C4-2B (cell line): ENCODE measurements around the gene MYO1D.

Experiments used
- H3K27ac ChIP-seq: fragments of 450-650 bp; 2 replicates; pipeline ENCODE4 v1.5.1; 2017
- CTCF ChIP-seq: fragments of 450-650 bp; conservative IDR thresholded peaks from 2 replicates; pipeline ENCODE4 v1.5.1; 2017; ENCODE audit warnings: mild to moderate bottlenecking
- ZFX ChIP-seq: fragments of 450-650 bp; IDR thresholded peaks from 2 replicates; pipeline ENCODE4 v1.6.1; 2017

The MYO1D gene

GRCh38 chr17:32445971-32446370 lies 431.0 kb downstream of the MYO1D start:
- H3K27ac ChIP-seq, result no peak overlapping the region
- TF ChIP-seq ZFX, result no peak
- no peak for TF ChIP-seq CTCF

GRCh38 chr17:32445497-32445896 lies 431.4 kb downstream of the MYO1D start:
- peak overlapping the region; percentile 93 for H3K27ac ChIP-seq
- TF ChIP-seq CTCF, result no peak
- no peak for TF ChIP-seq ZFX

GRCh38 chr17:32445074-32445415 lies 431.9 kb downstream of the MYO1D start:
- TF ChIP-seq CTCF (no peak), ZFX (no peak)
- H3K27ac ChIP-seq, result peak overlapping the region; percentile 93

GRCh38 chr17:32444301-32445073 lies 432.4 kb downstream of the MYO1D start, which contains the start of gene PSMD11:
TSS of gene PSMD11 (plus strand) at chr17:32444510. CDS start at chr17:32444524, 14 bp downstream.
- TF ChIP-seq CTCF, result peak; percentile 19
- peak; percentile 88 for TF ChIP-seq ZFX
- H3K27ac ChIP-seq, result peak within 1 kb of the TSS; percentile 93

GRCh38 chr17:32443827-32444300 lies 433.1 kb downstream of the MYO1D start:
- no peak for TF ChIP-seq ZFX
- TF ChIP-seq CTCF, result 0 out of 2 replicates have a peak, but pooled peaks have one; percentile 97
- H3K27ac ChIP-seq, result peak overlapping the region; percentile 93
